ENCODE results near the gene MAST3.
A peak's percentile ranks its signal among the peaks of the same experiment; 100 is the strongest.

MAST3 gene

DNA sequence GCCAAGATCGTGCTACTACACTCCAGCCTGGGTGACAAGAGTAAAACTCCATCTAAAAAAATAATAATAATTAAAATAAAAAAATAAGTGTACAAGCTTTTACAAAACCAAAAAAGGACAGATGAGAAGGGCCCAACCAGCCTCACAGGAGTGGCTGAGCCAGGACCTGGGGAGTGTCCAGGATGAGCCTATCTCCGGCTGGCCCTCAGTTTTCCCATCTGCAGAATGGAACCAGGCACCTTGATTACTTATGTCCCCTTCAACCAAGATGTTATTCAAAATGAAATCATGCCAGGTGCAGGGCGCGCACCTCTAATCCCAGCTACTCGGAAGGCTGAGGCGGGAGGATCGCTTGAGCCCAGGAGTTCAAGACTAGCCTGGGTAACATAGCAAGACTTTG lies 66.5 kb downstream of the MAST3 start:
- no peak for DNase-seq

DNA sequence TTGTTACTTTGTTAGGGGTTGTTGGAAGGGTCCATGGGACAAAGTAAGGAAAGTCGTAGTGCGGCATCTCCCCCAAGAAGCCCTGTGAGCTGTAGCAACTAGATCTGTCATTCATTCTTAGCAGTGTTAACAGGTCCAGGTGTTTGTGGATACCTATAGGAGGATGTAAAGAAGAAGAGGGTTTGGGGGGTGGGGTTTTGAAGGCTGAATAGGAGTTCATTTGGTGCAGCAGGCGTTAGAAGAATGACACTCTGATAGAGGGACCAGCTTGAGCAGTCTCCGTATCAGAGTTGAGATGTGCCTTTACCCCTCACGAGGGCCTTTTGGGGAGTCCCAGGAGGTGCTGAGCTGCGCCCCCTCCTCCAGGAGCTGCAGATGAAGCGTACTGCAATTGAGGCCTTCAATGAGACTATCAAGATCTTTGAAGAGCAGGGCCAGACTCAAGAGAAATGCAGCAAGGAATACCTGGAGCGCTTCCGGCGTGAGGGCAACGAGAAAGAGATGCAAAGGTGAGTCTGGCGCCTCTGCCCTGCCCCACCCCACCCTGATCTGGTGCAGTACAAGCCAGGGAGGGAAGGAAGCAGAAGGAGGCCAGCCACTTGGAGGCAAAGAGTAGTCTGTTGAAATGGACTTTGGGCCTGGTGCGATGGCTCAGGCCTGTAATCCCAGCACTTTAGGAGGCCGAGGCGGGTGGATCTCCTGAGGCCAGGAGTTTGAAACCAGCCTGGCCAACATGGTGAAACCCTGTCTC lies 68.4 kb downstream of the MAST3 start:
- no peak for DNase-seq

DNA sequence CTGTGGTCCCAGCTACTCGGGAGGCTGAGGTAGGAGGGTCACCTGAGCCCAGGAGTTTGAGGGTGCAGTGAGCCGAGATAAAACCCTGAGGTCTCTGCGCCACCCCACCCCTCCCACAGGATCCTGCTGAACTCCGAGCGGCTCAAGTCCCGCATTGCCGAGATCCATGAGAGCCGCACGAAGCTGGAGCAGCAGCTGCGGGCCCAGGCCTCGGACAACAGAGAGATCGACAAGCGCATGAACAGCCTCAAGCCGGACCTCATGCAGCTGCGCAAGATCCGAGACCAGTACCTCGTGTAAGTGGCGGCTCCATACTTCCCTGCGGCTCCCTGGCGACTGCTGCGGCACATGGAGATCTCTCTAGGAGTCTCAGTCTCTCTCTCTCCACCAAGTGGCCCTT lies 69.4 kb downstream of the MAST3 start:
- no peak for DNase-seq

DNA sequence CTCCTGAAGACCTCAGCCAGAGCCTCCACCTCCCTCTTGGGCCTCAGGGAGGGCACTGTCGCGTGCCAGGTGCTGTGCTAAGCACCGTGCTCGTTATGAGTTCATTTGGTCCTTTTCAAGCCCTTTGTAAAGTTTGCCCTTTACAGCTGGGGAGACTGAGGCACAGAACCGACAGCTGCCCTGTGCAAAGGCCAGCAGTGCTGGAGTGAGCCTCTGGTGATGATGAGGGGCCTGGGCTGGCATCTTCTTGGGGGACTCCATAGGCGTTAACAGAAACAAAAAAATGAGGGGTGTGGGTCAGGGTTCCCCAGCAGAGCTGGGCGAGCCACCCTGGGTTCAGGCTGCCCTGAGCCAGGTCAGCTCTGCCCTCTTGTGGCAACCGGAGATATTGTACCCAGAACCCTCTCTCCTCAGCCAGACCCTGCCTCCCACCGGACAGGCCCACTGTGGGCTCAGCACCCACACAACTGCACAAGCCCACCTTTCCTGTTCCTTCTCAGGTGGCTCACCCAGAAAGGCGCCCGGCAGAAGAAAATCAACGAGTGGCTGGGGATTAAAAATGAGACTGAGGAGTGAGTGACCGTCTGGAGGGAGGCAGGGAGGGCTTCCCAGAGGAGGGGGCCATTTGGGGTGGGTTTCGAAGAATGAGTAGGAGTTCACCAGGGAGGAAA lies 70.5 kb downstream of the MAST3 start:
- DNase-seq = no peak

DNA sequence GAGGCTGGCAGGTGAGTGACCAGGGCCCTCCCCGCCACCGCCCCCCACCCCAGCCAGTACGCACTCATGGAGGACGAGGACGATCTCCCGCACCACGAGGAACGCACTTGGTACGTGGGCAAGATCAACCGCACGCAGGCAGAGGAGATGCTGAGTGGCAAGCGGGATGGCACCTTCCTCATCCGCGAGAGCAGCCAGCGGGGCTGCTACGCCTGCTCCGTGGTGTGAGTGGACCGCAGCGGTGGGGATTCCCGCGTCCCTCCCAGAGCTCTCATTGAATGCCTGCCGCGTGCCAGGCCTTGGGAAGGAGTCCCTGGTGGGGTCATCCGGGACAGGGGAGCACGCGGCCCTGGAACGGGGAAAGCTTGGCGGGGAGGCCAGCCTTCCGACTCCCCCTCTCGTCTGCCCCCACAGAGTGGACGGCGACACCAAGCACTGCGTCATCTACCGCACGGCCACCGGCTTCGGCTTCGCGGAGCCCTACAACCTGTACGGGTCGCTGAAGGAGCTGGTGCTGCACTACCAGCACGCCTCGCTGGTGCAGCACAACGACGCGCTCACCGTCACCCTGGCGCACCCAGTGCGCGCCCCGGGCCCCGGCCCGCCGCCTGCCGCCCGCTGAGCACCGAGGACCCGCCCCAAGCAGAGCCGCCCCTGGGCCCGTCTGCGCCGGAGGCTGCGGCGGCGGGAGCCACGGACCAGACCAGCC lies 71.2 kb downstream of the MAST3 start:
- DNase-seq = no peak

DNA sequence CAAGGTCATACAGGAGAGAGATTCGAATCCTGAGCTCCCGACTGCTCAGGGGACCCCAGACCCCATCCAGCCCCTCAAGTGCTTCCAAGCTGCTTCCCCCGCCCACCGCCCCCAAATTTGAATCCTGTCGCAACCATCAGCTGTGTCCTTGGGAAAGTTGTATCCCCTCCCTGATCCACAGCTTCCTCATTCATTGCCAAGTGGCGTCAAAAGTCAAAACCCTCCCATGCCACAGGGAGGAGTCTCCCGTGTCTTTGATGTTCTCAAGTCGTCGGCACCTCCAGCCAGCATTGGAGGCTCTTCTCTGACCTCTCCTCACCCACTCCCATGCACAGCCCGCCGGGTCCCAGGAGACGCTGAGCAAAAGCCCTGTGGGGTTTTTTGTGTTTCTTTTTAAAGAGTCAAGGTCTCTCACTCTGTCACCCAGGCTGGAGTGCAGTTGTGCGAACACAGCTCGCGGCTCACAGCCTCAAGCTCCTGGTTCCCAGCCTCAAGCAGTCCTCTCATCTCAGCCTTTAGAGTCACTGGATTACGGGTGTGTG lies 73.2 kb downstream of the MAST3 start:
- DNase-seq = no peak

DNA sequence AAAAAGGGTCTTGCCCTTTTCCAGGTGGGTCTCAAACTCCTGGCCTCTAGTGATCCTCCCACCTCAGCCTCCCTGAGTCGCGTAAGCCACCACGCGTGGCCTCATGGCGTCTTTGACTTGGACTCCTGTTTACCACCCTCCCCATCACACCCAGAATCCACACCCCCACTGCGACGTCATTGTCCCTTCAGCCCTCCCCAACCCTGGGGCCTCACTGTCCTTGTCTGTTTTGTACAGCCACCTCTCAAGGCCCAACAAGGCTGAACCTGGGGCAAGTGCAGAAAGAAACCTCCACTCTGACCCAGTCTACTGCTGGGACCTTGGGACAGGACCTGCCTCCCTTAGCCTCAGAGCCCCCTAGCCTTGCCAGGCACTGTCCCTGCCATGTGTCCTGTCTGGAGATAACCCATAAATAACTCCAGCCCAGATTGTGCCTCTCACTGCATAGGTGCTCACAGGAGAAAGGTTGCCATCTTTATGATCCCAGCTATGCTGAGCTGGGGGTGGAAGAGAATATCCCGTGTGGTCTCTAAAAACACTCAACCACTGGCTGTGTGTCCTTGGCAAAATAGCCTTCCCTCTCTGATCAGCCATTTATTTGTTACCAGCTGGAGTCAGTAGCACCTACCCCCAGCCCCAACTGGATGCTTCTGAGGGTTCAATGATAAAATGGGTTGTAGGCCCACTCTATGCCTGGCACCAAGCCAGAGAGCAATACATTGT lies 74.2 kb downstream of the MAST3 start:
- no peak for DNase-seq

DNA sequence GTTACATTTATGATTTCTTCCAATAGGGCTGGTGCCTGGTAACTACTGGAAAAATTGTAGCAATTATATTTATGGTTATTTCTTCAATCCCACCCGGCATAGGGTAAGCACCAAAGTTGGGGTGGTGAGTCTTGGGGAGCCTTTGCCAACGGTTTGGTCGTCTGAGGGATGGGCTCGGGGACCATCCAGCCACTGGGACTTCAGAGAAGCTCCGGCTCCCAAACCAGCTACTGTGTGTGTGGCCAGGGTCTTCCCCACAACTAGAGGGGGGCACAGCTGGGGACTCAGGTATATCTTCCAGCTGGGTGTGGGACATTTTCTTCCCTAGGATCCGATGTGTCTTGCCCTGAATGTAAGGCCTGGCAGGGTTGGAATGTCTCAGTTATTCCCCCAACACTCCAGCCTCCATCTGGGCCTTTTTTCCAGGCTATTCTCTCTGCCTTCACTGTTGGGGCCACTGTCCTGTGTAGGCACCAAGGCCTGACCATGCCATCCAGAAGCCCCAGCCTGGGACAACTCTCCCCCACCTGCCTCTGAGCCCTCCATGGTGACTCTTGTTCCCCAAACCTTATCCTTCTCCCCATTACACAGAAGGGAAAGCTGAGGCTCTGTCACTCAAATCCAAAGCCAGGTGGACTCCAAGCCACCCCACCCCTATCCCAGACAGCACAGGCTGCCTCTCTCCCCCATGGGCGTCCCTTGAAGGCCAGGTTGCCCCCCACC lies 74.9 kb downstream of the MAST3 start:
- DNase-seq = no peak

DNA sequence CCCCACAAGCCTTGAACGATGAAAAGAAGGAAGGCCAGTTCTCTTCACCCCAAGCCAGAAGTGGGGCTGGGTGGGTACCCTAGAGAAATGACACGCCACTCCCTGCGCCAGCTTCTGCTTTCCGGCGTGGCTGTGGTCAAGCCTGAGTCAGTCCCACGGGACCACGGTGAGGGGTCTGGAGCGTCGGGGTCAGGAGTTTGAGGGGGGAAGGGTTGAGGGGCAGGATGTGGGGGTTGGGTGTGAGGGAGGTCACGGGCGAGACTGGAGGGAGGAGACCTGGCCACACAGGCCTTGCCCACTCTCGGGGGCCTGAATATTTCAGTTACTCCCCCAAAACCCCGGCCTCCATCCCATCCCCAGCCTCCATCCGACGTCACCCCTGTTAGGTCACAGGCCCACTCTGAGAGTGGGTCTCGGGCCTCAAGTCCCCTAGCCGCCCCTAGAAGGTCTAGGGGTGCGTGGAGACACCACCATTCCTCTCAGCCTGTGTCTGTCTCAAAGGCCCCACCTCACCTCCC lies 75.5 kb downstream of the MAST3 start:
- no peak for DNase-seq

DNA sequence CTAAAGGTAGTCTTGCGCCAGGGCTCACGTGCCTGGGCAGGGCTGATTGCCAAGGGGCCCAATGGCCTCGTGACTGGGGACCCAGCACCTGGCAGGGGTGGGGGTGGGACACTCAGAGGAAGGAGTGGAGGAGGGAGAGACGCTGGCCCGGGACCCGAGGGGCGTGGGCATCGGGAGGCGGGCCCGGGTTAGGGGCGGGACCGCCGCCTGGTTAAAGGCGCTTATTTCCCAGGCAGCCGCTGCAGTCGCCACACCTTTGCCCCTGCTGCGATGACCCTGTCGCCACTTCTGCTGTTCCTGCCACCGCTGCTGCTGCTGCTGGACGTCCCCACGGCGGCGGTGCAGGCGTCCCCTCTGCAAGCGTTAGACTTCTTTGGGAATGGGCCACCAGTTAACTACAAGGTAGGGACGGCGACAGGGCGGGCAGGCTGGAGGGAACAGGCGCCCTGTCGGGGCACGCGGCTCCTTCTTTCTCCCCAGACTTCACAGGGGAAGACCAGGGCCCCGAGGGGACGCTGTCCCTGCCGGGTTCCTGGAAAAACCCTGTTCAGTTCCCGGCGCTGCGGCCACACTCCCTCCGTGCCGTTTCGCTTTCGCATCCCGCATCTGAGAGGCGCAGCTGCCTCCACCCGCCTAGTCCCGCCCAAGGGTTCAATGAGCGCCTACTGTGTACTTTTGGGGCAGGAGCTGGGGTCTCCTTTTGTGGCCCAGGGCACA lies 76.2 kb downstream of the MAST3 start, which contains the start of gene IFI30:
TSS of gene IFI30 (plus strand) at position 242 of the 717 bp plus-strand sequence. CDS start at position 271, 29 bp downstream.
- peak; percentile 32 for DNase-seq

DNA sequence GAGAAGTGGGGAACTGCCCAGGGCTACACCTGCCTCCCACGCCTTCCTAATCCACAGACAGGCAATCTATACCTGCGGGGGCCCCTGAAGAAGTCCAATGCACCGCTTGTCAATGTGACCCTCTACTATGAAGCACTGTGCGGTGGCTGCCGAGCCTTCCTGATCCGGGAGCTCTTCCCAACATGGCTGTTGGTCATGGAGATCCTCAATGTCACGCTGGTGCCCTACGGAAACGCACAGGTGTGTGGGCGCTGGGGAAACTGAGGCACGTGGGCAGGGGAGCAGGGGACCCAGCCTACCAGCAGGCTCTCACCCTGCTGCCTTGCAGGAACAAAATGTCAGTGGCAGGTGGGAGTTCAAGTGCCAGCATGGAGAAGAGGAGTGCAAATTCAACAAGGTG lies 77.4 kb downstream of the MAST3 start:
- no peak for DNase-seq

DNA sequence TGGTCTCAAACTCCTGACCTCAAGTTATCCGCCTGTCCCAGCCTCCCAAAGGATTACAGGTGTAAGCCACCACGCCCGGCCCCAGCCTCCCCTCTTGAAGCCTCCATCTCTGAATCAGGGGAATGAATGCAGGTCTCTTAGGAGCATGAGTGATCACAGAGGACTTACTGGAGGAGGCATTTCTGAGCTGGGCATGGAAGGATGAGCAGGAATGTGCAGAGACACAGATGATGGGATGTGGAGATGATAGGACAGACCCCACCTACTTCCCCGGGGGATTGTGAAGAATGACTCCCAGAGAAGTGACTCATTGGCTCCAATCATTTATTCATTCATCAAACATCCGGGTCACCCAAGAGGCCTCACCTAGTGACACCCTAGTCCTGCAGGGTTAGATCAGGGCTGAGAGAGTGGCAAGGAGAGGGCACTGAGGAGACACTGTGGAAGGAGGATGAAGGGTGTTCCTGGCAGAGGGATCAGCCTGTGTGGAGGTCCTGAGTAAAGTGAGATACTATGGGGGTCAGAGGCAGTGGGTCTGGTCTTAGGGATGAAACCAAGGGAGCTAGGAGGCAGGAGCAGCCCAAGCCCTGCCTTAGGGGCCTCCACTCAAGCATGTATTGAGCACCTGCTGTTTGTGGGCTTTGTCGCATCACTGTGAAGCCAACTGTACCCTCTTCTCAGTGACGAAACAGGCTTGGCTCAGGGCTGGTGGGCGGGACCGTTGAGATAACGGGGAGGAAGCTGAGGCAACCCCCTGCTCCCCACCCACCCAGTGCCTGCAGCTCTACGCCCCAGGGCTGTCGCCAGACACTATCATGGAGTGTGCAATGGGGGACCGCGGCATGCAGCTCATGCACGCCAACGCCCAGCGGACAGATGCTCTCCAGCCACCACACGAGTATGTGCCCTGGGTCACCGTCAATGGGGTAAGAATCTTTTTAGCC lies 79.1 kb downstream of the MAST3 start:
- no peak for DNase-seq

DNA sequence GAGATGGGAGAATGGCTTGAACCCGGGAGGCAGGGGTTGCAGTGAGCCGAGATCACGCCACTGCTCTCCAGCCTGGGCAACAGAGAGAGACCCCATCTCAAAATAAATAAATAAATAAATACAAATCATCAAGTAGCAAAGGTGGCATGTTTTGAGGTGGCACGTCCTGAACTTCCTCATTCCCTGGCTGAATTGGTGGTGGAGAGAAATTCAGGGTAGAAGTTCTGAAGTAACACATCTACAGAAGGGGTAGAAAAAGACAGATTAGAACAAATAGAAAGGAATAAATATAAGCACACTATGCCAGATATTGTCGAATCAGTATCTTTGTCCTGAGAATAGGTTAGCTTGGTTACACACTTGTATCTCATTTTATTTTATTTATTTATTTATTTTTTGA lies 82.4 kb downstream of the MAST3 start:
- no peak for DNase-seq

DNA sequence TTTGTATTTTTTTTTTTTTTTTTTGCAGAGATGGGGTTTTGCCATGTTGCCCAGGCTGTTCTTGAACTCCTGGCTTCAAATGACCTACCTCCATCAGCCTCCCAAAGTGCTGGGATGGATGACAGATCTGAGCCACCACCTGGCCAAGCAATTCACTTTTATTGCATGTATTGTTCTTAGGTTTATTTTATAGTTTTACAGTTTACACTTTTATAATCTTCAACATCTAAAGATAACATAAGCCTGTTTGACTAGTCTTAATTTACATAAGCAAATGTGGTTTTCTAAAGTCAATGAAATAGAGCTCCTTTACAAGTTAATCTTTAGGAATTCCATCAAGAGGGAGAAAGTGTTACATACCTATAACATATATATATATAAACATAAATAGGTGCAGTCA lies 86.0 kb downstream of the MAST3 start:
- DNase-seq = no peak

DNA sequence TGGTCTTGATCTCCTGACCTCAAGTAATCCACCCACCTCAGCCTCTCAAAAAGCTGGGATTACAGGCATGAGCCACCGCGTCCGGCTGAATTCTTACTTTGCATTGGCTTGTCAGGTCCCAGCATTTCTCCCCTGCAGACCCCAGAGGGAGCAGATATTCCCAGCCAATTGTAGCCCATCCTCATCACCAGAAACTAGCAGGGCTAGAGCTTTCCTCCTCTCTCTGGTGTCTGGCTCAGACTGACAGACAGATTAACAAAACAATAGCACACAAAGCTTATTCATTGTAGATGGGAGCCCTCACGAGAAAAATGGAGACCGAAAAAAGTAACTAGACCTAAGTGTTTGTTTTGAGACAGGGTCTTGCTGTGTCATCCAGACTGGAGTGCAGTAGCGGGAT lies 88.0 kb downstream of the MAST3 start:
- DNase-seq = no peak

DNA sequence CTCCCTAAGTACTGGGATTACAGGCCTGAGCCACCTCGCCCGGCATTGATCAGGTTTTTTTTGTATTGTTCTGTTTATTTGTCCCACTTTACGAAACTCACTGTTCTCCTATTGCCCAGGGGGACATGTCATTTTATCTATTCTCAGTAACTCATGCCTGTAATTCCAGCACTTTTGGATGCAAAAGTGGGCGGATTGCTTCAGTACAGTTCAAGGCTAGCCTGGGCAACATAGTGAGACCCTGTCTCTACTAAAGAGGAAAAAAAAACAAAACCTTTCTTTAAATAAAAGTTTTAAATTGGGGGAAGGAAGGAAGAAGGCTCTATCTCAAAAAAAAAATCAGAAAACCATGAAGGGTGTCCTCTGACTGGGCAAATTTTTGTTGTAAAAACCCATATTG lies 92.7 kb downstream of the MAST3 start:
- no peak for DNase-seq

DNA sequence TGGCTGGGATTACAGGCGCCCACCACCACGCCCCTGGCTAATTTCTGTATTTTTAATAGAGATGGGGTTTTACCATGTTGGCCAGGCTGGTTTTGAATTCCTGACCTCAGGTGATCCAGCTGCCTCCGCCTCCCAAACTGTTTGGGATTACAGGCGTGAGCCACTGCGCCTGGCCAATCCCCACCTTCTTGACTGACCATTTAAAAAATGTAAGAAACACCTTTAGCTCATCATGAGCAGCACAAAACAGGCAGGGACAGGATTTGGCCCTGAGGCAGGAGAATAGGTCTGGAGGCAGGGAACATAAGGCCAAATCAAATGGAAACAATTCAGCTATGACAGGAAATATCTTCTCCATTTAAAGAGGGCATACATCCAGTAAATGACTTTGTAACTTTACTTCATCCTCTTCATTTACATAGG lies 94.1 kb downstream of the MAST3 start:
- no peak for DNase-seq

DNA sequence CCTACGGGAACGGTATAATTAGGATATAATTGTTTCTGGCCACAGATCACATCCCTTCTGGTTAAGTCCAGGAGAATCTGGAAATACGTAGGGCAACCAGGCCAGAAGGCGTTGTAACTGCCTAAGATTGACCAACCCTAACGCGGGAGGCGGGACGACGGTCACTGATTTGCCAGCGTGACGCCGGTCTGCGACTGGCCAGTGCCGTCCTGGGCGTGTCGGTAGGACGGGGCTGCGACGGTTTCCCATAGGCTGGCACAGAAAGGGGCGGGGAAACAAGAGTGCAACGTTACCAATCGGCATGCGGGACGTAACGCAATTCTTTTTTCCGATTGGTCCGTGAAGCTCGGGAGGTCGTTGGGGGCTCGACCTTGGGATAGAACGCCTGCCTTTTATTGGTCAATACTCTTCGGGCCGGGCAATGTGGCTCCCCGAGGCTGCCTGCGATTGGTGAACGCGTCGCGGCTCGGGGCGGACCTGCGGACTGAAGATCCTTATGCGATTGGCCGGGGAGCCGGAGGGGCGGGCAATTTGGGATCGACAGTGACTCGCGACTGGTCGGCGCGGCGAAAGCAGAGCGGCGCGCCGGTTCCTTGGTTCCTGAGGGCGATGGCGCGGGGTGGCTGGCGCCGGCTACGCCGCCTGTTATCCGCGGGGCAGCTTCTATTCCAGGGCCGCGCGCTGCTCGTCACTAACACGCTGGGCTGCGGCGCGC lies 95.3 kb downstream of the MAST3 start, which contains the start of gene MPV17L2:
TSS of gene MPV17L2 (plus strand) at position 546 of the 715 bp plus-strand sequence. CDS start at position 610, 64 bp downstream.
- DNase-seq = peak; percentile 100
